Right ventricle myocardium inferior (tissue), 1 donor: Measurements from ENCODE around the gene CYB5D1. TPM values are rescaled to one million over a fixed set of nuclear protein-coding genes. Genes with fewer than 3 reads are reported as not detected.

Experiments used
- ATAC-seq: fragments of 200-7000 bp; cut with Tn5 transposase; one replicate; pipeline ENCODE4 v1.9.1; 2020; ENCODE audit warnings: mild to moderate bottlenecking, moderate library complexity
- DNase-seq: peaks from one replicate; pipeline ENCODE4 v3.0.0; 2021; ENCODE audit errors: missing footprints
- intact Hi-C: fragments of 100-400 bp; cut with DNase I; formaldehyde crosslinking; loops from one replicate; pipeline ENCODE4 v1.11.0; 2022
- total RNA-seq: library from RNA; stranded (reverse); fragmentation: NEBNext Ultra II Directional; extraction: Animal tissue kit (Norgen Biotek cat#: 25700); gene quantifications from one replicate; pipeline ENCODE4 v1.2.1, GENCODE V29; 2021
- donor health status: DM: no; HTN: yes; CAD: no; lungs with severe emphysema.

Gene CYB5D1
- total RNA-seq, 1 donor from 2014 or later = 21.7 TPM

DNA sequence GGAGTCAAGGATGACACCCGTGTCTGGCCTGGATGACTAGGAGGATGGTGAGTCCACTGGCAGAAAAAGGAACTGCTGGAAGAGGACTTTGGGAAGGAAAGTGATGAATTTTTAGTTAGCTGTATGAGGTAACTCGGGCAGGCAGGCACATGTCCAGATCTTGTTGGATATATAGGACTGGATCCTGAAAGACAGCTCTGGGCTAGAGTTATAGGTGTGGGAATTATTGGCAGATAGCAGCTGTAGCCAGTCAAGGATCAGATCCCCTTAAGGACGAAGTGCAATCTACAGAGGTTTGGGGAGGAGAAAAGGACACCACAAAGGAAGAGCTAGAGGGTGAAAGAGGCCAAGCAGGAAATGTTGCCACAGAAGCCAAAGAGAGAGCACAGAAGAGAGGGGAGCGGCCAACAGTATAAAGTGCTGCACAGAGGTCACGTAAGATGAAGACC lies 10.1 kb downstream of the CYB5D1 start:
- no peak for DNase-seq
- ATAC-seq = no peak
- intact Hi-C loops = no loop called here

DNA sequence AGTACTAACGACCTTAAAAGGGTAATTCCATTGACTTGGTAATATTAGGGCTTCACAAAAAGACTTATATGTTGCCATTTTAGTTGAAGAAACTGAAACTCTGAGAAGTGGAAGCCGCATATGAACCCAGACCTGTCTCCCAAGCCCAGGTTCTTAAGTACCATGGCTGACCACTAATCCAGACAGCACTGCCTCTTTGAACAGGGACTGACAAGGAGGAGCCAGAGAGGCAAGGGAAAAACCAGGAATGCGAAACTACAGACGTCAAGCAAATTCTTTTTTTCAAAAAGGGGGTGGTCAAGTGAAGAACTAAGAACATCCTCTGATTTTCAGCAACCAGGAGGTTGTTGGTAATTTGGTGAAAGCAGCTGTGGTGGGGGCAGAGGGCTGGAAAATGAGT lies 15.2 kb downstream of the CYB5D1 start:
- ATAC-seq (no peak), DNase-seq (no peak)
- intact Hi-C loops = no loop called here

DNA sequence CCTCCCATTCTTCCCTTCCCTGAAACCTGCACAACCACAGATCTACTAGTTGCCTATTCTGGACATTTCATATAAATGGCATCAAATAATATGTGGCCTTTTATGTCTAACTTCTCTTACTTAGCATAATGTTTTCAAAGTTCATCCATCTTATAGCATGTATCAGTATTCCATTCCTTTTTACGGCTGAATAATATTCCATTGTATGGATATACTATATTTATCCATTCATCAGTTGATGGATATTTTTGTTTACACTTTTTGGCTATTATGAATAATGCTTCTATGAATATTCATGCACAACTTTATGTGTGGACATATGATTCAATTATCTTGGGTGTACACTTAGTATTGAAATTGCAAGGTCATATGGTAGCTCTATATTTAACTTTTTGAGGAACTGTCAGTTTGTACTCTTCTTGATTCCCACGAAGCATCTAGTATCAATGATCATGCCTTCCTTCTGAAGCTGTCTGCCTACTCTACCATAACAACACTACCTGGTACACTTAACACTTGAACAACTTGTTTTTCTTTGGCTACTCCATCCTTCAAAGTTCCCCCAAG lies 18.1 kb downstream of the CYB5D1 start:
- intact Hi-C loops = no loop called here
- no peak for DNase-seq
- no peak for ATAC-seq

DNA sequence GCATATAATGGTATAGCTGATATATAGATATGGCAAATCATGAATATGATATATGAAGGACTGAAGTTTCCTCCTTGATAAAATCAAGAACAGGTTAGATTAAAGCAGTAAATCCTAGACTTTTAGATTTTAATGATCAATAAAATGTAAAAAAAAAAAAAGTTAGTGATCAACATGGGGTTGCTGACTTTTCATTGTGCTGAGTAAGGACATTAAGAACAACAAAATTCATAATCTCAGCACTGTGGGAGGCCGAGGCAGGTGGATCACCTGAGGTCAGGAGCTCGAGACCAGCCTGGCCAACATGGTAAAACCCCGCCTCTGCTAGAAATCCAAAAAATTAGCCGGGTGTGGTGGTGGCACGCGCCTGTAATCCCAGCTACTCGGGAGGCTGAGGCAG lies 20.4 kb downstream of the CYB5D1 start:
- no peak for DNase-seq
- ATAC-seq = no peak
- intact Hi-C loops = no loop called here

DNA sequence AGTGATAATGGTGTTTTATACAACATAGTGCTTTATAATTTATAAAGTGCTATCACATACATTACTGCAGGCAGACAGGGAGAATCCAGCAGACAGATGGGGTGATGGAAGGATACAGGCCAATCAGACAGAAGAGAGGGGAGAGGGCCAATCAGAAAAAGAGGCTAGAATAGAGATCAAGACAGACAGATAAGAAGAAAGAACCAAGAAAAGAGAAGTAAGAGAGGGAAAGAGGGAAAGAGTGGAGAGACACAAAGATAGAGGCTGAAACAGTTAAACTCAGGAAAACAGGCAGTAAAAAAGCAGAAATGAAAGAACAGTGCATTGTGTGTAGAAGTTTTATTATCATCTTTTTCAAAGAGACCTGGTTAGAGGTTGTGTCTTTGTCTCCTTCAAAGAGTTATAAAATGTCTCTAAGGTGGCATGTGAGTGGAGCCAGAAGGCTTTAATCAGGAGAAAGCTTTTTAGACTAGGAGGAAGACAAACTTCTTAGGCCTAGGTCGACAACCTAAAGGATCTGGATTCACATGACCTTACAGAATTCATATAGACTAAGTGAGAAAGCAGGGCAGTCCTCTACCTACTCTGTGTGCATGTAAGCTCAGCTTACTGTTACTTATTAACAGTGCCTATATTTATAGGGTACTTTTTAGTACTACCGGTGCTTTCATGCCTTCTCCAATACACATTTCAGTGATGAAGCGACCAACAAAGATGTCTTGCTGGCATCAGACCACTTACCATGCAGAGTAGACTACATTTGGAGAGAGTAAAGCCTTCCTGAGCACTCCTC lies 22.5 kb downstream of the CYB5D1 start:
- intact Hi-C loops = no loop called here
- ATAC-seq (no peak), DNase-seq (no peak)

DNA sequence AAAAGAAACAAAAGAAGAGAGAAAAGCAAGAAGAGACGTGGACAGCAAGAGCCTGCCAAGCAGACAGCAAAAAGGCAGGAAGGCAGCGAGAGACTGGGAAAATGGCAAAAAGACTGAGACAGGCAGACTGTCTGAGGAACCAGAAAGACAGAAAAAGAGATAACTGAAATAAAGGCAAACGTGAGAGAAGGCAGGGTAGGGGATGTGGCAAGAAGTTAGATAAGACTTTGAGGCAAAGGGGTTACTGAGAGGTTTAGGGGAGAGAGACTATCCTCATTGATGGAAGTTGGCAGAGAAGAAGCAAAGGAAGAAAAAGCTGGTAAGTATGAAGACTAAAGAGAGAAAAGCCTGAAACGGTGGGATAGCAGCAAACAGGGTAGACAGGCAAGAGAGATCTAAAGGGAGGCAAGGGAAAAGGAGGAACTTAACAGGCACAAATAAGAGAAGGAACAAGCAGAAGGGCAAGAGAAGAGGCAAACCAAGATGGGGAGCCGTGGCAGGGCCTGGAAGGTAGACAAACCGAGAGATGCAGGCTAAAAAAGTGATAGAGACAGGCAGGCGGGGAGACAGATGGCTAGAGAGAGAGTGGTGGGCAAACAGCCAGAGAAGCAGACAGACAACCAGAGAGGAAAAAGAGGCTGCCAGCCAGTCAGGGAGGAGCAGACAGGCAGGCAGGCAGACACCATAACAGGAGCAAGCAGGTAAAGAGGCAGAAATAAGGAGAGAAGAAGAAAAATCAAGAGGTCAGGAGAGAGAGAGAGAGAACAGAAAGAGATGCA lies 23.7 kb downstream of the CYB5D1 start:
- no peak for DNase-seq
- intact Hi-C loops = no loop called here
- ATAC-seq = no peak

DNA sequence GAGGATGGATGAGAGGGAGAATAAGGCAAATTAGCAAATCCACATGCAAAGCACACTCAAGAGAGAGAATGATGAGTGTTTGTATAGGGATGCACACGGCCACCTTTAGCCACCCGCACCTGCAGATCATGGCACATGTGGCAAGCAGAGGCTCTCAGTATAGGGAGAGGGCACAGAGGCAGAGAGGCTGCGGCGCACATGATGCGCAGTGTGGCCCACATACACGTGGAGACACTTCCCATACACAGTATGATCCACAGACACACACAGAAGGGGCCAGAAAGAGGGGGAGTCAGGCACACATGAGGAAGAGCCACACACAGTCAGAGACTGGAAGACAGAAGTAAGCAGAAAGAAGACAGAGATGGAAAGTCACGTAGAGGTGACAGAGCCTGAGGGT lies 24.3 kb downstream of the CYB5D1 start:
- DNase-seq = no peak
- ATAC-seq = no peak
- intact Hi-C loops = no loop called here

DNA sequence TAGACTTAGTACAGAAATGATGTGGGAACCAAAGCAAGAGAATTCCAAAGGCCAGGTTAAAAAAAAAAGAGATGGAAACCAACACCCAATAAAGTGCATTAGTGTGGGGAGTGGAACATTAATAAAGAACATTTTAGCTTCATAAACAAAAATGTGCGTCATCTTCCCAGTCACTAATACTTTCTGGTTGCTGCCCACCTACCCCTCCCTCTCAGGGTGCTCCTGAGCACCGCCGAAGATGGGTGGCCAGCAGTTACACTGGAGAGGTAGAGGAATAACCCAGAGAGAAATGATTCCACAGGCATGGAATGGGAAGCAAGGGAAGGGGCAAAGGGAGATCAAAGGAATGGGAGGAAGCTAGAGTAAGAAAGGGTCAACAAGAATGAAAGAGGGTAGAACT lies 24.8 kb downstream of the CYB5D1 start:
- DNase-seq = no peak
- intact Hi-C loops = no loop called here
- no peak for ATAC-seq

DNA sequence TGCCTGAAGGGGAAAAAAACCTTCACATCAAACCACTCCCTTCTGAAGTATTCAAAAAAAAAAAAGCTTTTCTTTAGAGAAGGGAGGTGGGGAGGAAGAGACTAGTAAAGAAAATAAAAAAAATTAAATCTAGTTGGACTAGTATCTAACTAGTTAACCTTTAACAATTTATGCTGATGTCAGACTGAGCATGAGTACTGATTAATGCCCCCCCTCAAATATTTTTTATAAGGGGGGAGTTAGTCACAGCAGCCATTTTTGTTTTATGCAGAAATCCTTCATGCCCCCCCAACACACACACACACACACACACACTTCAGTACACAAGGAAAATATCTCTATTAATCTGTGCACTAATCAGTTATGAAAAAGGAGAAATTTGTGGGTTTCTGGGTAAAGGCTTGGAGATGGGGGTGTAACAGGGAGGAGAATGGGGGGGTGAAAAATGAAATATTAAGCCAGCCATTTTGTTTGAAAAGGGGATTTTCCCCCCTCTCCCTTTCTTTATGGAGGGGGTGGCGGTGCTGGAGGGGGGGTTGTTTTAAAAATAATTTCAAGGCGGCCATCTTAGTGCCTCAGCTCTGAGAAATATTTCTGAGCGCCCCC lies 26.1 kb downstream of the CYB5D1 start:
- ATAC-seq (no peak), DNase-seq (no peak)
- intact Hi-C loops = no loop called here

DNA sequence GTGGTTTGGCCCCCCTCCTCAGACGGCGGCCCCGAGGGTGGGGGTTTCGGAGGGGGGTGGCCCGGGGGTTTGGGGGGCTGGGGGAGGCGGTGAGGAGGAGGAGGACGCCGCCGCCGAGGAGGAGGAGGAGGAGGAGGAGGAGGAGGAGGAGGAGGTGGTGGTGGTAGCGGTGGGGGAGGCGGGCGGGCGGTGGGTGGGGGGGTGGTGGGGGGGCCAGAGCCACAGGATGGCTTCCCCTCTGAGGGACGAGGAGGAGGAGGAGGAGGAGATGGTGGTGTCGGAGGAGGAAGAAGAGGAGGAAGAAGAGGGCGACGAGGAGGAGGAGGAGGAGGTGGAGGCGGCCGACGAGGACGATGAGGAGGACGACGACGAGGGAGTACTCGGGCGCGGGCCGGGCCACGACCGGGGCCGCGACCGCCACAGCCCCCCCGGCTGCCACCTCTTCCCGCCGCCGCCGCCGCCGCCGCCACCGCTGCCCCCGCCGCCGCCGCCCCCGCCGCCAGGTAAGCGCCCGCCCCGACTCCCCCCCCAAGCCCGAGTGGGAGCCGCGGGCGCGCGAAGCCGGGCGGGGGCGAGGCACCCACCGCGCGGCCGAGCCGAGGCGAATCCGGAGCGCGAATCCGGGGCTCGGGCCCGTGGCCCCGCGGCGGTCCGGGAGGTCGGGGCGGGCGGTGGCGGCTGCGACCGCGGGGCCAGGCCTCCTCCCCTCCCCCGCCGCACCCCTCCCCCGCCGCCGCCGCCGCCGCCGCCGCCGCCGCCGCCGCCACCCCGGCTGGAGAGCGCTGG lies 27.0 kb downstream of the CYB5D1 start:
- ATAC-seq (no peak), DNase-seq (no peak)
- intact Hi-C loops = no loop called here

DNA sequence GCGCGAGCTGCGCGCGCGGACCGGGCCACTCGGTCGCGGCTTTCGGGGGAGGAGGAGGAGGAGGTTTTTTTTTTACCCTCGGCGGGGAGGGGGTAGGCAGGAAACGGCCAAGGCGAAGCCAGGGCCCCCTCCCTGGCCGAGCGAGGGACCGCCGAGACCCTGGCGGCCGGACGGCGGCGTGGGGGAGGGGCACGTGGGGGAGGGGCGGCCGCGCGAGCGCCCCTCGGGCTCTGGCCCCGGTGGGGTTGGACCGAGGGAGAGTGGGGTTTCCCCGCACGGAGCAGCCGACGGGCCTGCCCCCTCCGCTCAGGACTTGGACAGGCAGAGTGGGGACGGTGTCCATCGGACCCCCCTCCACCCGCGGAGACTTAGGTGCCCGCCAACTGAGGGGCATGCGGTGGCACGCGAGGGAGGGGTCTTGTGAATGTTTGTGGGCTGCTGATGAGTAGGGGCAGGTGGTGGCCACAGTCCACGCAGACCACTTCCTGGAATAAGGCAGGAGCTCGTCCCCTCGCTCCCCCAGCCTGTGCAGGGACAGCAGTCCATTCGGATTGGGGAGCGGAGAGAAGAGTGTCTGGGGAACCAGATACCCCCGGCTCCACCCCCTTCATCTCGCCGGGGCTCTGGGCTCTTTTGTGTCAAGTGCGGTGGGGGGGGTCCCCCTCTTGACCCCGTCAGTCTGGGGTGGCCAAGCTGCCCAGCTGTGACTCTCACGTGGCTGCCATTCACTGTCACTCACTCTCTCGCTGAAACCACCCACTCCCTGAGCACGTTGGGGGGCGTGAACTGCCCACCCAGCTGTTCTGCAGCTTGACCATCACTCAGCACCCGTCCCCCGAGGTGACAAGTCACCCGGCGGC lies 27.8 kb downstream of the CYB5D1 start:
- intact Hi-C loops = no loop called here

DNA sequence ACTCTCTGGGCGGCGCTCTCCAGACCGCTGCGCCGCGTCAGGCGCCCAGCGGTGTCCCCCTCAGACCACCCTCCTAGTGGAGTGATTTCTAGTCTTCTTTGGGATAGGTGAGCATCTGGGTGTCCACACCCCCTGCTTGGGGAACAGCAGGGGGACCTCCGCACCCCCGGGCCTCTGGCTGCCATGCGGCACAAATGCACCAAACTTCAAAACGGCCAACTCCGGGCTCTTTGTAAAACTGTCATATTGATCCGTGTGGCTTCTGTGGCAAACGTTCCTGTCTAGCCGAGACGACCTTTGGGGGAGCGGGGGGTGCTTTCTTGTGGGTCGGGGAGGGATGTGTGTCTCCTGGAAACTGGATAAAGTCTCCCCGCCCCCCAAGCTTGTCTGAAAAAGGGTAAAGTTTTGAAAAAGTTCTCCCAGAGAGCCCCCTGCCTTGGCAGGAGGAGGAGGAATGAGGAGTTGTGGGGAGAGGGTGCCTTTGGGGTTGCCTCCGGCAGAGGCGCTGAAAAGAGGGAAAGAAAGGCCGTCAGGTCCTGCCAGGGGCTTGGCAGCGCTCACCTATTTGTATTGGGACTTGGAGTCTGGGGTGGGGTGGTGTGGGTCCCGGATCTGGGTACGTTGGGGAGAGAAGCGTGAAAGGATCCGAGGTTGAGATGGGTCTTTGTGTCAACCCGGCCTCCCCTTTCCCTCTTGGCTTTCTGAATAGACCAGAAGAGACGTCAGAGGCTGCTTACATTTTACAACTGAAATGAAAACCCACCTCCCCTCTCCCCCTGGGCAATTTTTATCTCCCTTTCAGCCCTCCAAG lies 28.6 kb downstream of the CYB5D1 start:
- intact Hi-C loops = no loop called here
- ATAC-seq (no peak), DNase-seq (peak; percentile 71)

More for the DNA sequence above, 27.8 kb downstream of the CYB5D1 start:
- no peak for ATAC-seq
- DNase-seq = peak; percentile 75

DNA sequence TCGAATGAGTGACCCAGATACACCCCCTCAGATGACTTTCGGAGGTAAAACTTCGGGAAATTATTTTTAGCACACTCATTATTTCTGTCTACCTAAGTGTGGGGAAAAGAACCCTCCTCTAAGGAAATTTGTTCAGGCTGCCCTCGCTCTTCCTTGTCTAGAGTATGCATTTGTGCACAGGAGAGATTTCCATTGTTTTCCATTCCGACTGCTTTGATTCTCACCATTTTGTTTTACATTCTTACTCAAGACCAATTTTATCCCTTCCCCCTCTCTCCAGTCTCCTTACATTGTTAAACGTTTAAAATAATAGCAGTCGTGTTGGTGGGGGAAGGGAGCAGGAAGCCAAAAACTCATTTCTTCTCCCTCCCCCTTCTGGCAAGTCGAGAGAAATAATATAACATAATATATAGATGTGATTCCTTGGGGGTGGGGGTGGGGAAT lies 29.3 kb downstream of the CYB5D1 start:
- no peak for DNase-seq
- intact Hi-C loops = no loop called here
- ATAC-seq = no peak

DNA sequence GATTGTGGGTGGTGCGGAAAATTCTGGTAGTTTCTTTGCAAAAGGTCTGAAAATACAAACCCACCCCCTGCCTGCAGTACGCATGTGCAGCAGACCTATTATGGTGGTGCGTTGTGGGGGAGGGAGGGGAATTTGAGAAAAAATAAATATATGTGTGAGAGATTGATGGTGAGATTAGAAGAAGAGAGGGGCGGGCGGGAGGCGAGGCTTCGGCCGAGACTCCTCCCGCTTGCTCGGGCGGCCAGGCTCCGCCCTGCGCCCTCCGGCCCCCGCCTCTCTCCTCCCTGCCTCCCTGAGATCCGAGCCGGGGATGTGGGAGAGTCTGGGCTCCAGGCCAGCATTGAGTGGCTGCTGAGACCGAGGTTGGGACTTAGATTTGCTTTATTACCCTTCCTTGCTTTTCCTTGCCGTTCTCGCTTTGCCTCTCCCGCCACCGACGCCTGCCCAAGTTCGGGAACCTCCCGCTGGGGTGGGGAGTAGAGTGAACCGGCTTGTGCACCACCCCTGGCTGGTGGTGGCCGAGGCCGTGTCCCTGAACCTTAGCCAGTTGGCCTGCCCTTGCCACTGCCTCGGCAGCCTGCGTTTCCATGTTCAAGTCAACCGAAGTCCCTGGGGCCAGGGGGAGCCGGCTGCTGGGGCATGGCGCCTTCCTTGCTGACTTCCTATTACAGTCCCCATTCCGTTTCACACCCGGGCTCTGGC lies 29.8 kb downstream of the CYB5D1 start:
- peak; percentile 88 for ATAC-seq
- intact Hi-C loops = loop anchor here (2.0 kb wide), 2 partner anchors 27 to 29 kb away; partner anchors contain the start of gene CYB5D1

DNA sequence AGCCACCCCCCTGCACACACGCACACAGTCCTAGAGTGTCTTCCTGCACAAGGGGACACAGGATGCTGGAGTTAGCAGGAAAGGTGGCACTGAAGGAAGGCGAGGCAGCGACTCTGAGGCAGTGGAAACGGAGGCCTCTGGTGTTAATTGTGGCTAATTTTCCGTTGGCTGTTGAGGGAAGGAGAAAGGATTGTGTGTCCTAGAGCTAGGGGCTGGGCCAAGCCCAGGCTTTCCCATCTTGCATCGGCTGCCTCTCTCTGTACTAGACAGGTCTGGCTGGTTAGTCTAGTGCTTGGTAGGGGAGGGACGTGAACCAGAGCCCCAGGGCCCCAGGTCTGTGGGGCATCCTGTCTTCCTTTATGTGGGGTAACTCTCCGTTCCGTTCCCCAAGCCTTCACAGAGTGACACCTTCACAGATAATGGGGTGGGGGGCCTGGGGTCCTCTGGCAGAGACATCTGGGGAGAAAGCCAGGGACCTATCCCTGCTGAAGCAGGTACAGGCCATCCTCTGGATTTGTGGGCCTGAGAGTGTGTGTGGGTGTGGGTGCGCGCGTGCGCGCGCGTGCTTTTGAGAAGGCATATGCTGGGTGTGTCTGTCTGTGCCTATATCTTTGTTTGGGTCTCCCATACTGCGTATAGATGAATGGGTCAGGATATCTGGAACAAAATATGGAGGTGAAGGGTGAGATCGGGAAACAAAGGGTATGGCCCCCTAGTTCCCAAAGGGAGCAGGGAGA lies 30.5 kb downstream of the CYB5D1 start, which contains the start of gene CHD3:
TSS of gene CHD3 (plus strand) at position 606 of the 737 bp plus-strand sequence. CDS start 212 bp downstream, outside the sequence.
- DNase-seq (no peak), ATAC-seq (peak; percentile 6)
- intact Hi-C loops = loop anchor here (2.0 kb wide), 2 partner anchors 26 to 30 kb away; partner anchors contain the start of gene CYB5D1

More for the DNA sequence above, 29.8 kb downstream of the CYB5D1 start:
- peak; percentile 94 for DNase-seq
